ENCODE data around the gene LAMA5. TPM values are rescaled to one million over a fixed set of nuclear protein-coding genes. Genes with fewer than 3 reads are reported as not detected.

Gene LAMA5
- total RNA-seq, 4 donors from 2014 or later: 93.9 to 179 (median 117) TPM

DNA sequence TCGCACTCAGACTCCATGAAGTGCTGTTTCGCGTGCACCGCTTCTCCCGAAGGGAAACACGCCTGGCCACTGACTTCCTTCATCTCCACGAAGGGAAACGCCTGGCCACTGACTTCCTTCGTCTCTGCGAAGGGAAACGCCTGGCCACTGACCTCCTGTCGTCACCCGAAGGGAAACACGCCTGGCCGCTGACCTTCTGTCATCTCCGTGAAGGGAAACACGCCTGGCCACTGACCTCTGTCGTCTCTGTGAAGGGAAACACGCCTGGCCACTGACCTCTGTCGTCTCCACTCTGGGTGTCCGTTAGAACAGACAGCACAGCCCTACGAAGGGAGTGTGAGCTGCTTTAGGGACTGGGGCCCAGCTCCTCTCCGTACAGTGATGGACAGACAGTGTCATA, 81.4 kb downstream of the LAMA5 start:
- peak; percentile 40 for DNase-seq
- H3K27ac ChIP-seq: peak overlapping the region in 1 of 3 donors; percentile 1
- peaks cover 46 to 60% of the 10 kb centered on the region in 2 donors for H3K36me3 ChIP-seq
- no peaks in the 10 kb centered on the region for H3K9me3 ChIP-seq
- H3K27me3 ChIP-seq: no peaks in the 10 kb centered on the region
- H3K4me1 ChIP-seq: peaks cover 0 to 6% of the 10 kb centered on the region in 2 donors
- WGBS, 2 donors: 69 to 78% methylated on average over 21 to 23 of the region's 23 CpGs
- no peak overlapping the region for H3K4me3 ChIP-seq (replicated peaks in 1 of 3)
- intact Hi-C loops (cut with DNase I): no loop called here
- TF ChIP-seq POLR2A (IDR thresholded peaks at IDR 0.05): no peak
- TF ChIP-seq, protein P1, sequence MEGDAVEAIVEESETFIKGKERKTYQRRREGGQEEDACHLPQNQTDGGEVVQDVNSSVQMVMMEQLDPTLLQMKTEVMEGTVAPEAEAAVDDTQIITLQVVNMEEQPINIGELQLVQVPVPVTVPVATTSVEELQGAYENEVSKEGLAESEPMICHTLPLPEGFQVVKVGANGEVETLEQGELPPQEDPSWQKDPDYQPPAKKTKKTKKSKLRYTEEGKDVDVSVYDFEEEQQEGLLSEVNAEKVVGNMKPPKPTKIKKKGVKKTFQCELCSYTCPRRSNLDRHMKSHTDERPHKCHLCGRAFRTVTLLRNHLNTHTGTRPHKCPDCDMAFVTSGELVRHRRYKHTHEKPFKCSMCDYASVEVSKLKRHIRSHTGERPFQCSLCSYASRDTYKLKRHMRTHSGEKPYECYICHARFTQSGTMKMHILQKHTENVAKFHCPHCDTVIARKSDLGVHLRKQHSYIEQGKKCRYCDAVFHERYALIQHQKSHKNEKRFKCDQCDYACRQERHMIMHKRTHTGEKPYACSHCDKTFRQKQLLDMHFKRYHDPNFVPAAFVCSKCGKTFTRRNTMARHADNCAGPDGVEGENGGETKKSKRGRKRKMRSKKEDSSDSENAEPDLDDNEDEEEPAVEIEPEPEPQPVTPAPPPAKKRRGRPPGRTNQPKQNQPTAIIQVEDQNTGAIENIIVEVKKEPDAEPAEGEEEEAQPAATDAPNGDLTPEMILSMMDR (IDR thresholded peaks at IDR 0.05): no peak

DNA sequence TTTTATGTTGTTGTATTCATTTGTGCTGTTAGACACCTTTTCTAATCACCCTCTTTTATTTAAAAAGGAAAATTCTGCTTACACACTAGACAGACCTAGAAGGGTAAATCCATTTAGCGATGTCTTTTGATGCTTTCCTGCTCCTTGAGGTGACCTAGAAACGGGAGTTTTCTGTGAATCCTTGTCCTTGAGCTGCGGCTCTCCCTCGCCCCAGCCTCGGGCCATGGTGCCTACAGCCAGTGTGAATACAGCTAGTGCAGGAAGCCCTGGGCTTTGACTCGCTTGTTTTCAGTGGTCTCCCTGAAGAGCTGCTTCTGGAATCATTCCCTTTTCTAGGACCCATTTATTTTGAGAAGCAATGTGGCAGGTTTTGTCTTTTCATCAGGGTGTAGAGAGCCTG, 82.0 kb downstream of the LAMA5 start:
- WGBS, 2 donors: 91% methylated on average over 6 of the region's 6 CpGs
- TF ChIP-seq, protein P1 (IDR thresholded peaks at IDR 0.05): no peak
- no peak for TF ChIP-seq POLR2A (IDR thresholded peaks at IDR 0.05)
- Histone ChIP-seq H3K27ac (no peak overlapping the region), H3K36me3 (peaks cover 51 to 66% of the 10 kb centered on the region in 2 donors), H3K4me1 (peaks cover 0 to 6% of the 10 kb centered on the region in 2 donors), H3K9me3 (no peaks in the 10 kb centered on the region), H3K27me3 (no peaks in the 10 kb centered on the region), H3K4me3 (replicated peaks in 1 of 3) (no peak overlapping the region)
- intact Hi-C loops (cut with DNase I): no loop called here
- DNase-seq: no peak

DNA sequence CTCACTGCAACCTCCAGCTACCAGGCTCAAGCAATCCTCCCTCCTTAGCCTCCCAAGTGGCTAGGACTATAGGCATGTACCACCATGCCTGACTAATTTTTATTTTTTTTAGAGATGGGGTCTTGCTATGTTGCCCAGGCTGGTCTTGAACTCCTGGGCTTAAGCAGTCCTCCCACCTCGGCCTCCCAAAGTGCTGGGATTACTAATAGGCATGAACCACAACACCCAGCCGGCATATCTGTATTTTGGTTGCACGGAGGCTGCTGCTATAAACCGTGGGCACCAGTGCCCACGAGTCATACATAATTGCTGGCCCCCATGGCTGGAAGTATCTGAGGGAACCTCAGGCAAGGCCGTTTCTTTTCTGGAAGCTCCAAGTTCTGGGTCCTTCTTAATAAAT, 82.7 kb downstream of the LAMA5 start:
- H3K4me3 ChIP-seq (replicated peaks in 1 of 3): no peak overlapping the region
- H3K4me1 ChIP-seq: peaks cover 0 to 6% of the 10 kb centered on the region in 2 donors
- H3K27ac ChIP-seq: no peak overlapping the region
- WGBS, 2 donors: 85 to 94% methylated on average over 6 of the region's 6 CpGs
- H3K27me3 ChIP-seq: no peaks in the 10 kb centered on the region
- no peaks in the 10 kb centered on the region for H3K9me3 ChIP-seq
- peaks cover 58 to 69% of the 10 kb centered on the region in 2 donors for H3K36me3 ChIP-seq
- DNase-seq: no peak
- intact Hi-C loops (cut with DNase I): no loop called here
- no peak for TF ChIP-seq POLR2A (IDR thresholded peaks at IDR 0.05)
- TF ChIP-seq, protein P1 (IDR thresholded peaks at IDR 0.05): no peak

DNA sequence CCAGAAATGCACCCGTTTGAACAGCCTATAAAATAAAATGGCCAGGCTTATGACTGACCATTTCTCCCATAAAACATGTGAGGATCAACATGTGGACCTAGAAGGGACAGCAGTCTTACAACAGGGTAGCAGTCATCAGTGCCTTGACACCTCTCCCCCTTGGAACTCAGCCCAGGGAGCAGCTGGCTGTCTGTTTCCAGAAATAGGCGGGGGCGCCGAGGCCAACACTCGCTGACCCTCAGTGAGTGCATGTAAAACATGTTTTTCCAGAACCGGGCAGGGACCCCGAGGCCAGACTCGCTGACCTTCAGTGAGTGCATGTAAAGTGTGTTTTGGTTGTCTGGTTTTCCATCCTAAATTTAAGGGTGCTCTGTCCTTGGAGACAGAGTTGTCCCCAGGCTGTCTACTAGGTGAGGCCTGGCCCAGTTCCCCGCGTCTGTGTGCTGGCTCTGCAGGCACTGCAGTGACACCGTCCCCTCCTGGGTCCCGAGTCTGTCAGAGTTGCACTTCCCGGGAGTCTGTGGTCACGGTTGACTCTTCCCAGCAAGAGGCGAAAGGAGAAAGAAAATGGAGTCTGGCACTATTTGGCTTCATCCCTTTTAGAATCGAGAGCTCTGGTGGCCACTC, 84.1 kb downstream of the LAMA5 start:
- H3K4me3 ChIP-seq (replicated peaks in 1 of 3): no peak overlapping the region
- no peak overlapping the region for H3K27ac ChIP-seq
- H3K4me1 ChIP-seq: peaks cover 0 to 6% of the 10 kb centered on the region in 2 donors
- no peak for TF ChIP-seq POLR2A (IDR thresholded peaks at IDR 0.05)
- TF ChIP-seq, protein P1 (IDR thresholded peaks at IDR 0.05): no peak
- DNase-seq: no peak
- H3K27me3 ChIP-seq: no peaks in the 10 kb centered on the region
- peaks cover 62 to 66% of the 10 kb centered on the region in 2 donors for H3K36me3 ChIP-seq
- intact Hi-C loops (cut with DNase I): no loop called here
- 72 to 93% methylated on average over 13 to 15 of the region's 16 CpGs for WGBS, 2 donors
- no peaks in the 10 kb centered on the region for H3K9me3 ChIP-seq

DNA sequence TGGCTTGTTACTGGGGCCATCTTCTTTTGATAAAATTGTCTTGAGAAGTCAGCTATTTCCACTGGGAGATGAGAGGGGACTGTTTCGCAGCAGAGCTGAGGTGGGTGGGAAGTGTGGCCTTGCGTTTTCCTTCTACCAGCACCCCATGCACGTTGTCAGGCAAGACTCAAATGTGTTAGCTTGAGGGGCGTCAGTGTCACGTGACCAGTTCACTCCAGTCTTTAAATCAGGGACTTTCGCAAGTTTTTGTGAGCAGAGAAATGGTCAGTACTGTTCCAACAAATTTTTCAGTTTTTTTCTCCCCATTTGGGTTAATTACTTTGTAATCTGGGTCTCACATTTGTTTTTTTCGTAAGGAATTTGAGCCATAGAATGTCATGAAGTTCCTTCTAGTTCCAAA, 85.0 kb downstream of the LAMA5 start:
- Histone ChIP-seq H3K4me1 (peaks cover 0 to 6% of the 10 kb centered on the region in 2 donors), H3K27me3 (no peaks in the 10 kb centered on the region), H3K9me3 (no peaks in the 10 kb centered on the region), H3K27ac (no peak overlapping the region), H3K4me3 (replicated peaks in 1 of 3) (no peak overlapping the region), H3K36me3 (peaks cover 62 to 66% of the 10 kb centered on the region in 2 donors)
- intact Hi-C loops (cut with DNase I): no loop called here
- no peak for DNase-seq
- no peak for TF ChIP-seq POLR2A (IDR thresholded peaks at IDR 0.05)
- TF ChIP-seq, protein P1 (IDR thresholded peaks at IDR 0.05): no peak
- WGBS, 2 donors: 94 to 96% methylated on average over 7 of the region's 7 CpGs

Data from thyroid gland (tissue), 4 donors.